IMR-90 (cell line): Measurements from ENCODE around the gene TNFAIP8. TPM values are rescaled to one million over a fixed set of nuclear protein-coding genes. Genes with fewer than 3 reads are reported as not detected.

Source experiments
- ATAC-seq: fragments of 200-7000 bp; cut with Tn5 transposase; 2 replicates; pipeline ENCODE4 v1.9.1; 2020; ENCODE audit warnings: low read depth, mild to moderate bottlenecking, moderate library complexity
- BruUV-seq: library from RNA; stranded (reverse); fragments of 400-500 nt; replicated peaks from 2 replicates; lab custom pipeline; 2021; lab: Mats Ljungman, UMichigan
- CTCF ChIA-PET: fragments of 300-600 bp; formaldehyde crosslinking; extraction: SDS; loops from one replicate; lab custom pipeline; 2021; ENCODE audit warnings: antibody characterized with exemption; lab: Yijun Ruan, JAX
- POLR2A ChIA-PET: fragments of 300-600 bp; sonication (Branson Sonifier 250); formaldehyde crosslinking; loops from one replicate; lab custom pipeline; 2022; ENCODE audit warnings: antibody characterized with exemption; ENCODE audit not compliant: unreplicated experiment; lab: Charles Lee
- DNase-seq: peaks from one replicate; pipeline ENCODE4 v3.0.0; 2013
- H2AFZ ChIP-seq: replicated peaks from 2 replicates; pipeline ENCODE3; 2013; ENCODE audit warnings: low read length, mild to moderate bottlenecking; ENCODE audit not compliant: poor library complexity
- H2AK5ac ChIP-seq: 2 replicates; pipeline ENCODE4 v1.6.1; 2013; ENCODE audit warnings: low read depth, low read length, inconsistent platforms
- H2AK9ac ChIP-seq: replicated peaks from 2 replicates; pipeline ENCODE3; 2013; ENCODE audit warnings: mild to moderate bottlenecking, low read depth, low read length, moderate library complexity; ENCODE audit not compliant: poor library complexity
- H2BK120ac ChIP-seq: 2 replicates; pipeline ENCODE4 v1.6.1; 2013; ENCODE audit warnings: low read depth, low read length, inconsistent platforms
- H2BK15ac ChIP-seq: 3 replicates; pipeline ENCODE4 v1.6.1; 2013; ENCODE audit warnings: low read depth, low read length, inconsistent platforms
- H2BK20ac ChIP-seq: 2 replicates; pipeline ENCODE4 v1.6.1; 2013; ENCODE audit warnings: low read depth, mild to moderate bottlenecking, inconsistent platforms, low read length, moderate library complexity
- H2BK5ac ChIP-seq: 2 replicates; pipeline ENCODE4 v1.6.1; 2013; ENCODE audit warnings: mild to moderate bottlenecking, low read depth, low read length, inconsistent platforms; ENCODE audit not compliant: poor library complexity, severe bottlenecking
- H3K14ac ChIP-seq: replicated peaks from 2 replicates; pipeline ENCODE4 v1.6.1; 2013; ENCODE audit warnings: low read depth, low read length, inconsistent platforms
- H3K18ac ChIP-seq: 2 replicates; pipeline ENCODE4 v1.6.1; 2013; ENCODE audit warnings: low read depth, low read length, control low read depth
- H3K23ac ChIP-seq: 2 replicates; pipeline ENCODE4 v1.6.1; 2013; ENCODE audit warnings: low read depth, low read length, inconsistent platforms
- H3K27ac ChIP-seq: 2 replicates; pipeline ENCODE4 v1.5.1; 2013; ENCODE audit warnings: mild to moderate bottlenecking, control low read depth, low read length; ENCODE audit not compliant: insufficient read depth
- H3K27me3 ChIP-seq: 2 replicates; pipeline ENCODE4 v1.6.1; 2013; ENCODE audit warnings: low read length; ENCODE audit not compliant: control insufficient read depth, insufficient read depth
- H3K36me3 ChIP-seq: 2 replicates; pipeline ENCODE4 v1.6.1; 2013; ENCODE audit warnings: low read length, mixed read lengths; ENCODE audit not compliant: control insufficient read depth, insufficient read depth
- H3K4ac ChIP-seq: 2 replicates; pipeline ENCODE4 v1.6.1; 2013; ENCODE audit warnings: low read depth, low read length, inconsistent platforms
- H3K4me1 ChIP-seq: 2 replicates; pipeline ENCODE4 v1.6.1; 2013; ENCODE audit warnings: low read length, mixed read lengths; ENCODE audit not compliant: control insufficient read depth, insufficient read depth
- H3K4me2 ChIP-seq: 2 replicates; pipeline ENCODE4 v1.6.1; 2013; ENCODE audit warnings: low read depth, mild to moderate bottlenecking, control low read depth, low read length, moderate library complexity
- H3K4me3 ChIP-seq: 2 replicates; pipeline ENCODE4 v1.5.1; 2013; ENCODE audit warnings: low read depth, mild to moderate bottlenecking, control low read depth, low read length, moderate library complexity; ENCODE audit not compliant: insufficient read depth
- H3K56ac ChIP-seq: 2 replicates; pipeline ENCODE4 v1.6.1; 2013; ENCODE audit warnings: low read length, inconsistent platforms; ENCODE audit not compliant: insufficient read depth; ENCODE audit errors: extremely low read depth
- H3K79me1 ChIP-seq, 2 experiments: 2 replicates each; pipeline ENCODE4 v1.6.1; 2013; ENCODE audit warnings: low read length in 2 of 2, inconsistent platforms in 1 of 2, low read depth in 1 of 2
- H3K9ac ChIP-seq: 2 replicates; pipeline ENCODE4 v1.6.1; 2013; ENCODE audit warnings: low read depth, low read length, control low read depth
- H3K9me1 ChIP-seq: 2 replicates; pipeline ENCODE4 v1.6.1; 2013; ENCODE audit warnings: low read length, inconsistent platforms; ENCODE audit not compliant: insufficient read depth
- H3K9me3 ChIP-seq: 2 replicates; pipeline ENCODE4 v1.6.1; 2013; ENCODE audit warnings: low read length; ENCODE audit not compliant: control insufficient read depth, insufficient read depth
- H4K20me1 ChIP-seq: 2 replicates; pipeline ENCODE4 v1.6.1; 2013; ENCODE audit warnings: low read length, inconsistent platforms; ENCODE audit not compliant: insufficient read depth
- H4K5ac ChIP-seq: 2 replicates; pipeline ENCODE4 v1.6.1; 2013; ENCODE audit warnings: mild to moderate bottlenecking, low read depth, low read length, control low read depth
- H4K8ac ChIP-seq, 2 experiments: 2 replicates each; pipeline ENCODE4 v1.6.1; 2013; ENCODE audit warnings: low read depth in 2 of 2, low read length in 2 of 2, control low read depth in 1 of 2, inconsistent platforms in 1 of 2
- H4K91ac ChIP-seq: 2 replicates; pipeline ENCODE4 v1.6.1; 2013; ENCODE audit warnings: low read depth, low read length, inconsistent platforms; ENCODE audit not compliant: insufficient read depth
- BHLHE40 ChIP-seq: fragments of 150-350 bp; IDR thresholded peaks from 2 replicates; pipeline ENCODE4 v1.6.1; 2016; ENCODE audit warnings: mild to moderate bottlenecking, low read depth, low read length
- CHD1 ChIP-seq: IDR thresholded peaks from 2 replicates; pipeline ENCODE4 v1.6.1; 2012; ENCODE audit warnings: low read depth, low read length, improper control_type of control experiment
- MAFK ChIP-seq: IDR thresholded peaks from 2 replicates; pipeline ENCODE4 v1.6.1; 2012; ENCODE audit warnings: low read depth, low read length, improper control_type of control experiment
- MAZ ChIP-seq: IDR thresholded peaks from 2 replicates; pipeline ENCODE4 v1.6.1; 2012; ENCODE audit warnings: low read depth, mild to moderate bottlenecking, low read length, improper control_type of control experiment, moderate library complexity, borderline replicate concordance
- MXI1 ChIP-seq: IDR thresholded peaks from 2 replicates; pipeline ENCODE4 v1.6.1; 2012; ENCODE audit warnings: low read depth, mild to moderate bottlenecking, low read length, moderate library complexity, borderline replicate concordance
- POLR2A ChIP-seq: IDR thresholded peaks from 2 replicates; pipeline ENCODE4 v1.6.1; 2012; ENCODE audit warnings: mild to moderate bottlenecking, low read depth, low read length
- RAD21 ChIP-seq: IDR thresholded peaks from 2 replicates; pipeline ENCODE4 v1.6.1; 2012; ENCODE audit warnings: low read length, improper control_type of control experiment
- RCOR1 ChIP-seq: IDR thresholded peaks from 2 replicates; pipeline ENCODE4 v1.6.1; 2012; ENCODE audit warnings: mild to moderate bottlenecking, low read length, improper control_type of control experiment; ENCODE audit not compliant: insufficient replicate concordance
- SMC3 ChIP-seq: fragments of 150-350 bp; IDR thresholded peaks from 2 replicates; pipeline ENCODE4 v1.6.1; 2016; ENCODE audit warnings: low read depth, mild to moderate bottlenecking, antibody characterized with exemption, low read length, moderate library complexity
- WGBS, 2 experiments: methylation state at CpG; one replicate each; pipeline versions ENCODE4 v1.1.5 to v1.1.7; 2013; ENCODE audit warnings: missing lambda C conversion rate in 2 of 2; ENCODE audit not compliant: insufficient read length in 1 of 2; ENCODE audit errors: extremely low coverage in 2 of 2; 5-methylcytosine and 5-hydroxymethylcytosine counted together
- dilution Hi-C: fragments of 300-500 bp; cut with HindIII; formaldehyde crosslinking; loops from one replicate; pipeline ENCODE4 v1.14.3; 2018; ENCODE audit warnings: low sequenced_read_pairs; ENCODE audit not compliant: unreplicated experiment
- in situ Hi-C: fragments of 300-500 bp; cut with MboI; formaldehyde crosslinking; loops from 3 replicates; pipeline ENCODE4 v1.14.3; 2019; ENCODE audit warnings: low sequenced_read_pairs, inconsistent platforms, mixed read lengths
- intact Hi-C: fragments of 100-400 bp; cut with micrococcal nuclease; formaldehyde crosslinking; loops from 2 replicates; pipeline ENCODE4 v1.10.0; 2022
- polyA plus RNA-seq, 3 experiments: library from polyadenylated mRNA; depleted of rRNA; stranded (reverse); fragments of >200 nt; gene quantifications; 2 replicates each; pipeline ENCODE4 v1.2.3, GENCODE V29; 2012; ENCODE audit warnings: low replicate concordance in 1 of 3
- total RNA-seq: library from RNA; depleted of rRNA; stranded (reverse); fragments of >200 nt; gene quantifications from 2 replicates; pipeline ENCODE4 v1.2.3, GENCODE V29; 2012
- TF ChIP-seq, protein P1 (sequence below): fragments of 150-350 bp; IDR thresholded peaks from 2 replicates; pipeline ENCODE4 v1.6.1; 2017; ENCODE audit warnings: mild to moderate bottlenecking, antibody characterized with exemption, low read length, low read depth

The TNFAIP8 gene
- total and polyA plus RNA-seq, 2 of the 4 experiments (the other 2 are of a cell fraction), result 20.3 to 29.9 TPM

DNA sequence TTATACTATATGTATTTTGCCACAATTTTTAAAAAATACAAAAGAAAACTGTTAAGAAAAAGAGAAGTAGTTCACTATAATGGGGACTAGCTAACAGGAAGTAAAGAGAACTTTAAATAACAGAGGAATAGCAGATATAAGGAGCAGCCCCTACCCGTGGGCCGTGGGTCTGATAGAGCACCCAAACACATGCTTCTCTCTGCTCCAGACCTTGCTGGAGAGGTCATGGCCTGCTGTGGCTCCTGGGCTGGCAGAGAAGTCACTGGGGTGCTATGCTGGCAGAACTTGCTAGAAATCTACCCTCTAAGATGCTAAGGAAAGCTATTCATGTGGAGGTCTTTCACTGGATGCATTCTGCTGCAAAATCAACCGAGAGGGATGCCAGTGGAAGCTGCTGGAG, 10.0 kb upstream of the TNFAIP8 start:
- H3K14ac ChIP-seq, result no peak overlapping the region
- H3K4me3 ChIP-seq, result no peak overlapping the region
- intact Hi-C loops, result no loop called here
- no peak overlapping the region for H3K4ac ChIP-seq
- H3K27ac ChIP-seq, result no peak overlapping the region
- in situ Hi-C loops, result no loop called here
- no peaks in the 10 kb centered on the region for H4K20me1 ChIP-seq
- no peak overlapping the region for H3K9ac ChIP-seq
- no peak overlapping the region for H2BK5ac ChIP-seq
- H2BK120ac ChIP-seq, result no peak overlapping the region
- H3K27me3 ChIP-seq, result no peaks in the 10 kb centered on the region
- no peak overlapping the region for H4K8ac ChIP-seq
- no peak overlapping the region for H2BK20ac ChIP-seq
- ATAC-seq (no peak), DNase-seq (no peak)
- H3K79me1 ChIP-seq, result peaks cover 3 to 16% of the 10 kb centered on the region in 2 experiments; a peak in 3 of 4 replicates
- ChIA-PET CTCF (no interaction called here), POLR2A (no interaction called here)
- H3K23ac ChIP-seq, result no peak overlapping the region
- no peak overlapping the region for H4K5ac ChIP-seq
- H2AFZ ChIP-seq, result no peak overlapping the region
- WGBS, 2 experiments, result 100% methylated on average over 1 of the region's 3 CpGs; no CpG with 5 or more reads in 1 of the 2 experiments
- no peaks in the 10 kb centered on the region for H3K36me3 ChIP-seq
- no peak overlapping the region for H2AK5ac ChIP-seq
- no peak for TF ChIP-seq MAFK
- TF ChIP-seq BHLHE40, result no peak
- TF ChIP-seq SMC3, result no peak
- TF ChIP-seq RAD21, result no peak
- TF ChIP-seq, protein P1, sequence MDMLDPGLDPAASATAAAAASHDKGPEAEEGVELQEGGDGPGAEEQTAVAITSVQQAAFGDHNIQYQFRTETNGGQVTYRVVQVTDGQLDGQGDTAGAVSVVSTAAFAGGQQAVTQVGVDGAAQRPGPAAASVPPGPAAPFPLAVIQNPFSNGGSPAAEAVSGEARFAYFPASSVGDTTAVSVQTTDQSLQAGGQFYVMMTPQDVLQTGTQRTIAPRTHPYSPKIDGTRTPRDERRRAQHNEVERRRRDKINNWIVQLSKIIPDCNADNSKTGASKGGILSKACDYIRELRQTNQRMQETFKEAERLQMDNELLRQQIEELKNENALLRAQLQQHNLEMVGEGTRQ, result no peak
- no peak for TF ChIP-seq MAZ
- TF ChIP-seq CHD1, result no peak
- no peak for TF ChIP-seq POLR2A
- no peak for TF ChIP-seq RCOR1
- no peak for TF ChIP-seq MXI1
- H4K91ac ChIP-seq, result no peak overlapping the region
- H2AK9ac ChIP-seq, result no peak overlapping the region
- no peaks in the 10 kb centered on the region for H3K9me1 ChIP-seq
- BruUV-seq, result no TSS peak
- dilution Hi-C loops, result no loop called here
- H3K4me2 ChIP-seq, result no peak overlapping the region
- no peak overlapping the region for H2BK15ac ChIP-seq
- no peaks in the 10 kb centered on the region for H3K9me3 ChIP-seq
- no peak overlapping the region for H3K56ac ChIP-seq
- H3K4me1 ChIP-seq, result peaks cover 9% of the 10 kb centered on the region
- H3K18ac ChIP-seq, result no peak overlapping the region
